ENCODE measurements around the gene MARCHF4.

- no peak for TF ChIP-seq CTCF (IDR thresholded peaks at IDR 0.05)
- no peak for TF ChIP-seq POLR2A (IDR thresholded peaks at IDR 0.05)
These were observed 27.4 kb downstream of the MARCHF4 start for GRCh38 chr2:216344950-216345300.
